H1 (cell line): Measurements from ENCODE around the gene PPP1R10. TPM values are rescaled to one million over a fixed set of nuclear protein-coding genes. Genes with fewer than 3 reads are reported as not detected.

ENCODE experiments used
- CTCF ChIA-PET: fragments of 300-600 bp; sonication (Branson Sonifier 250); formaldehyde crosslinking; loops from one replicate; lab custom pipeline; 2021; ENCODE audit not compliant: partially characterized antibody; lab: Charles Lee
- POLR2A ChIA-PET: fragments of 300-600 bp; sonication (Branson Sonifier 250); formaldehyde crosslinking; loops from one replicate; lab custom pipeline; 2021; ENCODE audit warnings: inconsistent platforms; ENCODE audit not compliant: partially characterized antibody; lab: Charles Lee
- DNase-seq, 2 experiments: peaks; one replicate each; pipeline versions ENCODE4 v3.0.0 to v3.0.0-alpha.2; 2010 to 2022; ENCODE audit warnings: low spot score in 2 of 2, low read depth in 1 of 2, mixed read lengths in 1 of 2
- FAIRE-seq: peaks from 2 replicates; lab custom pipeline; 2011; peaks lifted over from hg19 to GRCh38; lab: Jason Lieb, UNC
- H2AFZ ChIP-seq: 2 replicates; pipeline ENCODE4 v1.8.1; 2012; ENCODE audit warnings: low read length, inconsistent platforms
- H2AK5ac ChIP-seq: 2 replicates; pipeline ENCODE4 v1.6.1; 2013; ENCODE audit warnings: low read depth, low read length
- H2BK120ac ChIP-seq: replicated peaks from 2 replicates; pipeline ENCODE3; 2013; ENCODE audit warnings: low read depth, low read length, inconsistent platforms
- H2BK12ac ChIP-seq: 2 replicates; pipeline ENCODE4 v1.6.1; 2013; ENCODE audit warnings: low read depth, low read length
- H2BK15ac ChIP-seq: 2 replicates; pipeline ENCODE4 v1.6.1; 2013; ENCODE audit warnings: low read length
- H2BK20ac ChIP-seq: 2 replicates; pipeline ENCODE4 v1.6.1; 2013; ENCODE audit warnings: low read length
- H2BK5ac ChIP-seq: 2 replicates; pipeline ENCODE4 v1.6.1; 2013; ENCODE audit warnings: low read depth, low read length
- H3K14ac ChIP-seq: 2 replicates; pipeline ENCODE4 v1.6.1; 2013; ENCODE audit warnings: inconsistent platforms; ENCODE audit not compliant: insufficient read length
- H3K18ac ChIP-seq: 2 replicates; pipeline ENCODE4 v1.6.1; 2013; ENCODE audit warnings: low read length; ENCODE audit errors: extremely low read depth
- H3K23ac ChIP-seq: 2 replicates; pipeline ENCODE4 v1.6.1; 2013; ENCODE audit warnings: inconsistent platforms; ENCODE audit not compliant: insufficient read length
- H3K23me2 ChIP-seq: 2 replicates; pipeline ENCODE4 v1.6.1; 2013; ENCODE audit warnings: low read depth, low read length
- H3K27ac ChIP-seq: 2 replicates; pipeline ENCODE4 v1.6.1; 2011; ENCODE audit warnings: low read depth, low read length, inconsistent platforms
- H3K27me3 ChIP-seq, 4 experiments: replicated peaks in 1 of 4; 1 replicate in 1 of 4; 2 replicates in 3 of 4; pipeline versions ENCODE4 v1.6.1 to v1.8.1; 2011 to 2013; ENCODE audit warnings: low read length in 3 of 4, mild to moderate bottlenecking in 3 of 4, inconsistent platforms in 2 of 4, mixed read lengths in 2 of 4, moderate library complexity in 1 of 4; ENCODE audit not compliant: control insufficient read depth in 3 of 4, insufficient read depth in 3 of 4; ENCODE audit errors: extremely low read depth in 1 of 4
- H3K36me3 ChIP-seq, 4 experiments: 2 replicates each; pipeline versions ENCODE4 v1.6.1 to v1.8.1; 2011 to 2013; ENCODE audit warnings: mild to moderate bottlenecking in 4 of 4, low read length in 3 of 4, moderate library complexity in 2 of 4, control low read depth in 1 of 4, inconsistent platforms in 1 of 4; ENCODE audit not compliant: insufficient read depth in 4 of 4, control insufficient read depth in 2 of 4
- H3K4ac ChIP-seq: replicated peaks from 2 replicates; pipeline ENCODE3; 2013; ENCODE audit warnings: low read length, low read depth, mixed read lengths, inconsistent platforms; ENCODE audit not compliant: insufficient read length
- H3K4me1 ChIP-seq, 4 experiments: replicated peaks in 1 of 4; 1 replicate in 1 of 4; 2 replicates in 3 of 4; pipeline versions ENCODE4 v1.6.1 to v1.8.1; 2011 to 2013; ENCODE audit warnings: low read length in 3 of 4, inconsistent platforms in 2 of 4, mixed read lengths in 1 of 4; ENCODE audit not compliant: insufficient read depth in 4 of 4, control insufficient read depth in 3 of 4
- H3K4me2 ChIP-seq, 2 experiments: 2 replicates each; pipeline versions ENCODE4 v1.6.1 to v1.8.1; 2011 to 2013; ENCODE audit warnings: low read depth in 2 of 2, low read length in 2 of 2, control low read depth in 1 of 2, inconsistent platforms in 1 of 2, mild to moderate bottlenecking in 1 of 2; ENCODE audit not compliant: insufficient read depth in 1 of 2
- H3K4me3 ChIP-seq, 4 experiments: fragments of 200-600, 300-600 bp in 1 of 4; sonication (generic), shearing (Covaris generic), sonication (Bioruptor Twin) in 1 of 4; 2 replicates each; pipeline versions ENCODE4 v1.5.1 to v1.8.1; 2011 to 2016; ENCODE audit warnings: low read length in 4 of 4, low read depth in 3 of 4, control low read depth in 2 of 4, inconsistent platforms in 2 of 4, mild to moderate bottlenecking in 2 of 4, mixed read lengths in 1 of 4, moderate library complexity in 1 of 4; ENCODE audit not compliant: insufficient read depth in 2 of 4; ENCODE audit errors: extremely low read depth in 1 of 4
- H3K56ac ChIP-seq: replicated peaks from 2 replicates; pipeline ENCODE3; 2013; ENCODE audit warnings: low read depth, mild to moderate bottlenecking, mixed read lengths, low read length, inconsistent platforms; ENCODE audit not compliant: insufficient read length
- H3K79me1 ChIP-seq: 2 replicates; pipeline ENCODE4 v1.6.1; 2013; ENCODE audit warnings: low read depth, low read length, control low read depth
- H3K79me2 ChIP-seq, 2 experiments: 2 replicates each; pipeline versions ENCODE4 v1.6.1 to v1.8.1; 2012 to 2013; ENCODE audit warnings: low read length in 2 of 2, mild to moderate bottlenecking in 2 of 2, inconsistent platforms in 1 of 2; ENCODE audit not compliant: insufficient read depth in 2 of 2, control insufficient read depth in 1 of 2
- H3K9ac ChIP-seq, 4 experiments: replicated peaks in 1 of 4; 1 replicate in 1 of 4; 2 replicates in 3 of 4; pipeline versions ENCODE4 v1.6.1 to v1.8.1; 2011 to 2013; ENCODE audit warnings: low read depth in 3 of 4, low read length in 3 of 4, control low read depth in 2 of 4, mild to moderate bottlenecking in 2 of 4, moderate library complexity in 2 of 4, inconsistent platforms in 1 of 4; ENCODE audit errors: extremely low read depth in 1 of 4
- H3K9me3 ChIP-seq, 2 experiments: 2 replicates each; pipeline versions ENCODE4 v1.6.1 to v1.8.1; 2012 to 2013; ENCODE audit warnings: mild to moderate bottlenecking in 2 of 2, moderate library complexity in 2 of 2, control low read depth in 1 of 2, inconsistent platforms in 1 of 2, low read depth in 1 of 2, low read length in 1 of 2, mixed read lengths in 1 of 2; ENCODE audit not compliant: insufficient read depth in 2 of 2
- H4K20me1 ChIP-seq, 2 experiments: replicated peaks in 1 of 2; 2 replicates each; pipeline versions ENCODE3 to v1.8.1; 2011 to 2013; ENCODE audit warnings: inconsistent platforms in 2 of 2, low read length in 2 of 2, mild to moderate bottlenecking in 1 of 2; ENCODE audit not compliant: insufficient read depth in 2 of 2, control insufficient read depth in 1 of 2
- H4K5ac ChIP-seq: 2 replicates; pipeline ENCODE4 v1.6.1; 2013; ENCODE audit warnings: low read length, low read depth, mixed read lengths, inconsistent platforms; ENCODE audit not compliant: insufficient read length
- H4K8ac ChIP-seq: 2 replicates; pipeline ENCODE4 v1.8.0; 2013; ENCODE audit warnings: mild to moderate bottlenecking, moderate library complexity, low read length, inconsistent platforms; ENCODE audit not compliant: insufficient read depth; ENCODE audit errors: extremely low read depth
- H4K91ac ChIP-seq: replicated peaks from 2 replicates; pipeline ENCODE3; 2013; ENCODE audit warnings: low read length, mixed read lengths, inconsistent platforms; ENCODE audit not compliant: insufficient read length
- CREB1 ChIP-seq: IDR thresholded peaks from 2 replicates; pipeline ENCODE4 v1.6.1; 2012; ENCODE audit warnings: inconsistent platforms
- GABPA ChIP-seq: IDR thresholded peaks from 2 replicates; pipeline ENCODE4 v1.6.1; 2011; ENCODE audit warnings: mild to moderate bottlenecking, low read length, moderate library complexity, borderline replicate concordance; ENCODE audit not compliant: insufficient read depth
- HDAC2 ChIP-seq, 2 experiments: fragments of 300-600 bp in 1 of 2; sonication (generic) in 1 of 2; IDR thresholded peaks; 2 replicates each; pipeline ENCODE4 v1.6.1; 2011 to 2012; ENCODE audit warnings: low read depth in 2 of 2, low read length in 2 of 2, mild to moderate bottlenecking in 2 of 2, moderate library complexity in 2 of 2, borderline replicate concordance in 1 of 2, inconsistent platforms in 1 of 2
- JUN ChIP-seq: IDR thresholded peaks from 2 replicates; pipeline ENCODE4 v1.6.1; 2011; ENCODE audit warnings: low read depth, mild to moderate bottlenecking, improper control_type of control experiment, low read length
- POU5F1 ChIP-seq: IDR thresholded peaks from 2 replicates; pipeline ENCODE4 v1.6.1; 2011; ENCODE audit warnings: low read depth, mild to moderate bottlenecking, low read length, moderate library complexity
- RBBP5 ChIP-seq: IDR thresholded peaks from 2 replicates; pipeline ENCODE4 v1.7.1; 2012; ENCODE audit warnings: low read depth, mild to moderate bottlenecking, inconsistent platforms, low read length, moderate library complexity, borderline replicate concordance
- RXRA ChIP-seq: IDR thresholded peaks from 2 replicates; pipeline ENCODE4 v1.6.1; 2011; ENCODE audit warnings: low read depth, mild to moderate bottlenecking, low read length, moderate library complexity; ENCODE audit not compliant: insufficient read depth
- SIN3A ChIP-seq, 2 experiments: IDR thresholded peaks in 1 of 2; conservative IDR thresholded peaks in 1 of 2; 2 replicates each; pipeline ENCODE4 v1.6.1; 2011 to 2012; ENCODE audit warnings: low read length in 2 of 2, improper control_type of control experiment in 1 of 2, low read depth in 1 of 2, mild to moderate bottlenecking in 1 of 2
- SP1 ChIP-seq: IDR thresholded peaks from 2 replicates; pipeline ENCODE4 v1.6.1; 2011; ENCODE audit warnings: low read depth, low read length
- TCF12 ChIP-seq: IDR thresholded peaks from 2 replicates; pipeline ENCODE4 v1.6.1; 2011; ENCODE audit warnings: low read depth, mild to moderate bottlenecking, low read length
- YY1 ChIP-seq: IDR thresholded peaks from 2 replicates; pipeline ENCODE4 v1.6.1; 2011; ENCODE audit warnings: low read depth, mild to moderate bottlenecking, low read length
- WGBS, 2 experiments: shearing (Covaris generic) in 1 of 2; methylation state at CpG; one replicate each; pipeline versions ENCODE4 v1.1.6 to v1.1.7; 2013 to 2015; ENCODE audit warnings: low lambda C conversion rate in 2 of 2, mixed read lengths in 2 of 2, inconsistent platforms in 1 of 2, low coverage in 1 of 2, missing lambda C conversion rate in 1 of 2; ENCODE audit not compliant: insufficient replicate concordance in 2 of 2, insufficient coverage in 1 of 2, insufficient read length in 1 of 2; ENCODE audit errors: extremely low coverage in 1 of 2, missing lambda C conversion rate in 1 of 2; 5-methylcytosine and 5-hydroxymethylcytosine counted together
- polyA plus RNA-seq, 7 experiments: library from polyadenylated mRNA; depleted of rRNA in 3 of 7; stranded (reverse) in 5 of 7; unstranded in 2 of 7; fragments of >200 nt in 5 of 7; fragments of 200-250 nt in 2 of 7; gene quantifications; 1 replicate in 5 of 7; 2 replicates in 1 of 7; 4 replicates in 1 of 7; pipeline versions ENCODE4 v1.2.1 to v1.2.3, GENCODE V29; 2011 to 2013; ENCODE audit warnings: missing spikeins in 2 of 7, mixed read lengths in 2 of 7
- total RNA-seq: library from RNA; stranded (reverse); fragmentation: NEBNext Ultra II Directional; extraction: Animal tissue kit (Norgen Biotek cat#: 25700); gene quantifications from 2 replicates; pipeline ENCODE4 v1.2.1, GENCODE V29; 2021

Gene PPP1R10
- total and polyA plus RNA-seq, 2 of the 8 experiments (the other 6 are each of a cell fraction or from before 2014, with no cell fraction given), result 23.9 to 89.1 TPM

DNA sequence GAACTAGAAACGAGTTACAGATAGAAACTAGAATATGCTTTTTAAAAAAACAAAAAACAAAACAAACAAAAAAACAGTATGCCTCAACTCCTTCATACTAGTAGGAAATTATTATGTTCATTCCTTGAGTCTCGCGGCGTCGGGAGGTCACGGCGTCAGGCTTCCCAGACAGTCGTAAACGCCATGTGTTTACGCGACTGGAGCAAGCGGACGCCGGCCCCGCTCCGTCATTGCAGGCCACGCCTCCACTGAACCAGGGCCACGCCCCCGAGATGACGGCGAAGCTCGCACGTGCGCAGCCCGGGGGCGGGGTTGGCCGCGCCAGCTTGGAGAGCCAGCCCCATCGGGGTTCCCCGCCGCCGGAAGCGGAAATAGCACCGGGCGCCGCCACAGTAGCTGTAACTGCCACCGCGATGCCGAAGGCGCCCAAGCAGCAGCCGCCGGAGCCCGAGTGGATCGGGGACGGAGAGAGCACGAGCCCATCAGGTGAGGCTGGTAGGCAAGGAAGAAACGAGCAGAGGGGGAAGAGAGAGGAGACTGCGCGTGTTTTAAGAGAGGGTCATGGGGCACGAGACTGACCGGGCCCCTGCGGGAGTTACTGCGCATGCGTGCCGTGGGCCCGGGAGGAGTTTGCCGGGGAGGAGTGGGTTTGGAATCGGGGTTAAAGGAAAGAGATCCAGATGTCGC, 45.8 kb downstream of the PPP1R10 start, which contains the start of gene ABCF1:
ABCF1 (plus strand) TSS at position 368 of the 687 bp plus-strand sequence; CDS start at position 414, 46 bp downstream.
- Histone ChIP-seq H4K91ac (peak within 1 kb of the TSS; percentile 66), H3K9ac (peak within 1 kb of the TSS; percentile 61 to 98 (median 94)), H3K36me3 (peaks cover 0 to 8% (median 2%) of the 10 kb centered on the region in 4 experiments; a peak in 4 of 8 replicates), H3K9me3 (no peaks in the 10 kb centered on the region), H2AFZ (peak within 1 kb of the TSS; percentile 79), H2BK120ac (no peak within 1 kb of the TSS), H3K23ac (no peak within 1 kb of the TSS), H3K27ac (peak within 1 kb of the TSS; percentile 95), H3K56ac (peak within 1 kb of the TSS; percentile 83), H2BK20ac (no peak within 1 kb of the TSS), H3K27me3 (no peaks in the 10 kb centered on the region), H3K4me2 (peak within 1 kb of the TSS; percentile 91 to 93), H3K79me2 (peaks cover 23 to 45% of the 10 kb centered on the region in 2 experiments), H4K20me1 (peaks cover 0 to 16% of the 10 kb centered on the region in 2 experiments), H3K4ac (peak within 1 kb of the TSS; percentile 32), H3K4me3 (peak within 1 kb of the TSS; percentile 88 to 98 (median 95)), H2BK5ac (peak within 1 kb of the TSS; percentile 98), H3K79me1 (peaks cover 12% of the 10 kb centered on the region; the same call in 1 of the 2 replicates), H4K5ac (peak within 1 kb of the TSS; percentile 99), H2AK5ac (peak within 1 kb of the TSS; percentile 53; the same call in 1 of the 2 replicates), H3K23me2 (peaks cover 9% of the 10 kb centered on the region; the same call in 1 of the 2 replicates), H4K8ac (peak within 1 kb of the TSS; percentile 97), H3K4me1 (peaks cover 0 to 4% (median 2%) of the 10 kb centered on the region in 4 experiments; a peak in 5 of 7 replicates), H2BK12ac (peak within 1 kb of the TSS; percentile 84), H3K14ac (no peak within 1 kb of the TSS), H3K18ac (peak within 1 kb of the TSS; percentile 99), H2BK15ac (peak within 1 kb of the TSS; percentile 88; the same call in 1 of the 2 replicates)
- FAIRE-seq (no peak), DNase-seq (peak; percentile 90 to 100)
- ChIA-PET POLR2A (interaction anchor here (0.7 to 3.5 kb wide), 20 partner anchors 9 to 970 kb away, joined by 3 to 34 read pairs (median 4); partner anchors contain the start of genes DHX16, GNL1, MRPS18B and PRR3), CTCF (interaction anchor here (0.6 to 2.2 kb wide), 5 partner anchors 8 to 161 kb away, joined by 3 to 11 read pairs (median 3); no protein-coding TSS in a partner anchor)
- WGBS, 2 experiments, result 1% methylated on average over 59 of the region's 59 CpGs; no CpG with 5 or more reads in 1 of the 2 experiments
- TF ChIP-seq CREB1, result peak; percentile 96
- no peak for TF ChIP-seq RBBP5
- no peak; the same call in 1 of the 2 replicates for TF ChIP-seq YY1
- TF ChIP-seq HDAC2 (IDR thresholded peaks at IDR 0.05; ENCODE audit: borderline replicate concordance in 1 of 2, low read depth in 2 of 2, low read length in 2 of 2), result no peak
- TF ChIP-seq POU5F1, result no peak
- no peak for TF ChIP-seq JUN
- peak; percentile 32 to 90; a peak in 3 of 4 replicates for TF ChIP-seq SIN3A (conservative IDR thresholded peaks at IDR 0.05 in 1 of 2, IDR thresholded peaks at IDR 0.05 in 1 of 2; ENCODE audit: low read depth in 1 of 2, low read length in 2 of 2)
- TF ChIP-seq RXRA, result no peak
- TF ChIP-seq TCF12, result no peak
- peak; percentile 65; the same call in 1 of the 2 replicates for TF ChIP-seq SP1
- TF ChIP-seq GABPA, result peak; percentile 95
